Fibroblast of pulmonary artery (primary cell): ENCODE results near the gene FBXL16.

Experiments used
- DNase-seq: peaks from one replicate; pipeline ENCODE4 v3.0.0-alpha.2; 2010; ENCODE audit warnings: low read depth
- H3K4me3 ChIP-seq: replicated peaks from 2 replicates; pipeline ENCODE4 v1.5.1; 2011; ENCODE audit warnings: low read depth, mild to moderate bottlenecking, control low read depth, low read length, moderate library complexity
- TF ChIP-seq, protein P1 (sequence below): IDR thresholded peaks from 2 replicates; pipeline ENCODE4 v1.5.1; 2011; ENCODE audit warnings: mild to moderate bottlenecking, control low read depth, low read length, inconsistent platforms; ENCODE audit errors: missing control alignments

Gene FBXL16

DNA sequence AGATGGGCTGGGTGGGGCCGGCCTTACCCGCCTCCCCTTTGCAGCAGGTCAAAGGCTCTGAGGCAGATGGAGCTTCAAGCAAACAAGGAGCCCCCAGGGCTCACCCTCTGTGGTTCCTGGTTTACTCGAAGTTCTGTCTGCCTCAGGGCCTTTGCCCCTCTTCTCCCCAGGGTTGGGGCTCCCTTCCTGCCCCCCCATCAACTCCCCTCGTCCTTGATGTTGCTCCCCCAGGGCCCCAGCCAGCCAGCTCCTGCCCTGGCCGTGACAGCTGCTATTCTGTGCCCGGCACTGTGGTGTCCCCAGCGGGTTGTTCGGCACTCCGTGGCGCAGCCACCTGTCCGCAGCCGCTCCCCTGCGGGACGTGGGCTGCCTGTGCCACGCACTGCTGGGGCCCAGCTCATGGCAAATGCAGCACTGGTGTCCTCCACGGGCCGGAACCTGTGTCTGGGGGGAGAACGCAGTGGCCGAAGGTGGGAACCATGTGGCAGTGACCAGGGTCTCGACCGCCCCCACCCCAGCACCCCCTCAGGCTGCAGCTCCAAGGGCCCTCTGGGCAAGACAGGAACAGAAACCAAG, 5.0 kb upstream of the FBXL16 start:
- TF ChIP-seq, protein P1, sequence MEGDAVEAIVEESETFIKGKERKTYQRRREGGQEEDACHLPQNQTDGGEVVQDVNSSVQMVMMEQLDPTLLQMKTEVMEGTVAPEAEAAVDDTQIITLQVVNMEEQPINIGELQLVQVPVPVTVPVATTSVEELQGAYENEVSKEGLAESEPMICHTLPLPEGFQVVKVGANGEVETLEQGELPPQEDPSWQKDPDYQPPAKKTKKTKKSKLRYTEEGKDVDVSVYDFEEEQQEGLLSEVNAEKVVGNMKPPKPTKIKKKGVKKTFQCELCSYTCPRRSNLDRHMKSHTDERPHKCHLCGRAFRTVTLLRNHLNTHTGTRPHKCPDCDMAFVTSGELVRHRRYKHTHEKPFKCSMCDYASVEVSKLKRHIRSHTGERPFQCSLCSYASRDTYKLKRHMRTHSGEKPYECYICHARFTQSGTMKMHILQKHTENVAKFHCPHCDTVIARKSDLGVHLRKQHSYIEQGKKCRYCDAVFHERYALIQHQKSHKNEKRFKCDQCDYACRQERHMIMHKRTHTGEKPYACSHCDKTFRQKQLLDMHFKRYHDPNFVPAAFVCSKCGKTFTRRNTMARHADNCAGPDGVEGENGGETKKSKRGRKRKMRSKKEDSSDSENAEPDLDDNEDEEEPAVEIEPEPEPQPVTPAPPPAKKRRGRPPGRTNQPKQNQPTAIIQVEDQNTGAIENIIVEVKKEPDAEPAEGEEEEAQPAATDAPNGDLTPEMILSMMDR, result no peak
- H3K4me3 ChIP-seq, result no peak overlapping the region
- no peak for DNase-seq

- peak; percentile 85 for DNase-seq
- no peak overlapping the region for H3K4me3 ChIP-seq
- TF ChIP-seq, protein P1, result no peak
Observed at GRCh38 chr16:709566-710499, 4.2 kb upstream of the FBXL16 start.

- no peak overlapping the region for H3K4me3 ChIP-seq
- TF ChIP-seq, protein P1, result no peak
- no peak for DNase-seq
Observed at GRCh38 chr16:708959-709358, 3.4 kb upstream of the FBXL16 start.

DNA sequence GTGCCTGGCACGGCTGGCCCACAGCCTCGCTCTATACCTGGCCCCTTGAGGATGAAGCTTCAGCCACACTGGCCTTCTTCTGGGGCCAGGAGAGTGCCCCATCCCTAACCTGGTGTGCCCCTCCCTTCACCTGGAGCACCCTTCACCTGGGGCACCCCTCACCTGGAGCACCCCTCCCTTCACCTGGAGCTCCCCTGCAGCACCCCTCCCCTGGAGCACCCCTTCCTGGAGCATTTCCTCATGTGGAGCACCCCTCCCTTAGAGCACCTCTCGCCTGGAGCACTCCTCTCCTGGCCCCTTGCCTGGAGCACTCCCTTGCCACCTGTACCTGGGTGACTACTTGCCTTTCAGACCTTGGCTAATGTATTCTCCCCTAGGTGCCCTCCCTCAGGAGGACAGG, 2.4 kb upstream of the FBXL16 start:
- no peak overlapping the region for H3K4me3 ChIP-seq
- no peak for DNase-seq
- TF ChIP-seq, protein P1, result no peak

DNA sequence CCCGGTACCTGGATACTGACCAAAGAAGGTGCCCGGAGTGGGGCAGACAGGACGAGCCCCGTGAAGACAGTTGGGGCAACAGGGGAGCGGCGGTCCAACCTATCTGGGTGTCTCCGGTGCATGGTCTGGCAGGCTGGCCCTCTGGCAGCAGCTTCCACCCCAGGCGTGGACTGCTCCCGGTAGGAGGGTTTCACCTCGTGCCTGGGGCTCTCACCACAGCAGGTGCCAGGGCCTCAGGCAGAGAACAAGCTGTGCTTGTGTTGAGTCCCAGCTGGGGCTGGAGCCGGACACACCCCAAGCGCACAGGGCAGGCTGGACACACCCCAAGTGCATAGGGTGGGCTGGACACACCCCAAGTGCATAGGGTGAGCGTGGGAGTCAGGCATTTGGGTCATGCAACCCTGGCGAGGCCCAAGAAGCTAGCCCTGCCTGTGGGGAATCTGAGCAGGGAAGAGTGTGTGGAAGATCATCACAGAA, 1.5 kb upstream of the FBXL16 start:
- H3K4me3 ChIP-seq, result no peak overlapping the region
- DNase-seq, result no peak
- TF ChIP-seq, protein P1, result no peak

DNA sequence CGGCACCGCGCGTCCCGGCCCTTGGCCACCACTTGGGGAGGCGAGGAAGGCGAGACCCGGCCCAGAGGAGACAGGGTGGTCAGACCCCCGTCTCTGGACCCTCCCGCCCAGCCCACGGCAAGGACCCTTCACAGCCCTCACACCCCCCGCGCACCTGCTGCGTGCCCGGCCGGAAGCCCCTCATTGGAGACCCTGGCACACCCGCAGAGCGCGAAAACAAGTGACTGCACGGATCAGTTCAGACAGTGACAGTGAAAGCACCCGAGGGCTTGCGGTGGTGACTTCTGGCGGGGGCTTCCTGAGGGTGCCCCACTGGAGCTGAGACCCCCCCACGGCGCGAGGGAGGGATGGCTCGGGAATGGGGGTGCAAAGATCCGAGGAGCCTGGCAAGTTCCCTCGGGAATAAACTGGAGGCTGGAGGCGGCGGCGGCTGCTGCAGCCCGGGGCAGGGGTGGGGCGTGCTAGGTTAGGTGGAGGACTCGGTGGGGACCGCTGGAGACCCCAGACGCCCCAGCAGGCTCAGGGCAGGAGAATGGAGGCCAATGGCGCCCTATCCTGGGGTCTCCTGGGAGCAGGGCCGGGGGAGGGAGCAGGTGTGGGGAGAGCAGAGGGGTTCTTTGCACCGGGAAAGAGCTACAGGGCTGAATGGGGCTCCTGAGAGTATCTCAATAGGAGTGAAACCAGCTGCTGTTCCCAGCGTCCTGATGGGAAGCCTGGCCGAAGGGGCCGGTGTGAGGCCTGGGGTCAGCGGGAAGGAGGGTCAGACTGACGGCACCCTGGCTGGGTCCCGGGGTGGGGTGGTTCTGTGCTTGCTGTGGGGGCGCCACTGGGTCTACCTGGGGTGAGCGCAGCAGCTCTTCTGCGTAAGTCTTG, 824 bp upstream of the FBXL16 start:
- no peak for DNase-seq
- no peak overlapping the region for H3K4me3 ChIP-seq
- TF ChIP-seq, protein P1, result no peak
